Right atrium auricular region (tissue), 2 donors: Measurements from ENCODE around the gene MORN1. TPM values are rescaled to one million over a fixed set of nuclear protein-coding genes. Genes with fewer than 3 reads are reported as not detected.

Experiments
- DNase-seq: peaks from one replicate; pipeline ENCODE4 v3.0.0-alpha.2; 2019; ENCODE audit warnings: low spot score
- H3K27ac ChIP-seq, 2 donors: fragments of 200-600 bp; sonication (generic); 1 replicate in 1 of 2; 2 replicates in 1 of 2; pipeline ENCODE4 v1.5.1; 2016 to 2019
- H3K27me3 ChIP-seq, 2 donors: fragments of 200-600 bp; sonication (generic); one replicate each; pipeline versions ENCODE4 v1.5.1 to v1.6.0; 2017 to 2019
- H3K36me3 ChIP-seq: fragments of 200-600 bp; sonication (generic); one replicate; pipeline ENCODE4 v1.5.1; 2016
- H3K4me1 ChIP-seq, 2 donors: fragments of 200-600 bp; sonication (generic); one replicate each; pipeline versions ENCODE4 v1.5.1 to v1.6.0; 2017 to 2019
- H3K4me3 ChIP-seq, 2 donors: fragments of 200-600 bp; sonication (generic); 1 replicate in 1 of 2; 2 replicates in 1 of 2; pipeline ENCODE4 v1.5.1; 2017 to 2019; ENCODE audit warnings: mild to moderate bottlenecking in 1 of 2, moderate library complexity in 1 of 2
- H3K9me3 ChIP-seq, 2 donors: fragments of 200-600 bp; sonication (generic); one replicate each; pipeline ENCODE4 v1.5.1; 2019
- CTCF ChIP-seq, 2 donors: fragments of 200-600 bp; sonication (generic); IDR thresholded peaks; one replicate each; pipeline ENCODE4 v1.5.1; 2019; ENCODE audit warnings: antibody characterized with exemption in 2 of 2
- total RNA-seq, 2 donors: library from RNA; depleted of rRNA; stranded (reverse); fragments of >200 nt; gene quantifications; one replicate each; pipeline ENCODE4 v1.1.0, GENCODE V29; 2016

Gene MORN1
- total RNA-seq, 2 donors from 2014 or later, result 2.2 to 3.8 TPM

- Histone ChIP-seq H3K27ac (no peak overlapping the region), H3K4me3 (no peak overlapping the region), H3K4me1 (peaks cover 0 to 39% of the 10 kb centered on the region in 2 donors), H3K27me3 (no peaks in the 10 kb centered on the region), H3K9me3 (no peaks in the 10 kb centered on the region), H3K36me3 (peaks cover 36% of the 10 kb centered on the region)
- no peak for DNase-seq
- no peak for TF ChIP-seq CTCF (IDR thresholded peaks at IDR 0.05)
These were observed 2.9 kb upstream of the MORN1 start for GRCh38 chr1:2394220-2394619.

- H3K4me3 ChIP-seq, result no peak overlapping the region
These were observed 2.1 kb upstream of the MORN1 start for GRCh38 chr1:2393471-2393877.

GRCh38 chr1:2392686-2393085, 1.3 kb upstream of the MORN1 start:
- Histone ChIP-seq H3K9me3 (no peaks in the 10 kb centered on the region), H3K4me3 (peak overlapping the region in 1 of 2 donors; percentile 90), H3K4me1 (peaks cover 0 to 39% of the 10 kb centered on the region in 2 donors), H3K36me3 (peaks cover 22% of the 10 kb centered on the region), H3K27ac (peak overlapping the region in 1 of 2 donors; percentile 80), H3K27me3 (no peaks in the 10 kb centered on the region)
- no peak for TF ChIP-seq CTCF (IDR thresholded peaks at IDR 0.05)
- DNase-seq, result no peak

More at GRCh38 chr1:2393471-2393877, 2.1 kb upstream of the MORN1 start:
- peaks cover 28% of the 10 kb centered on the region for H3K36me3 ChIP-seq
- H3K4me1 ChIP-seq, result peaks cover 0 to 39% of the 10 kb centered on the region in 2 donors
- H3K9me3 ChIP-seq, result no peaks in the 10 kb centered on the region
- no peaks in the 10 kb centered on the region for H3K27me3 ChIP-seq
- no peak overlapping the region for H3K27ac ChIP-seq
- TF ChIP-seq CTCF (IDR thresholded peaks at IDR 0.05), result no peak
- DNase-seq, result no peak

- Histone ChIP-seq H3K4me1 (peaks cover 0 to 39% of the 10 kb centered on the region in 2 donors), H3K27ac (peak overlapping the region; percentile 71 to 80), H3K4me3 (peak overlapping the region; percentile 72 to 90), H3K9me3 (no peaks in the 10 kb centered on the region), H3K36me3 (peaks cover 15% of the 10 kb centered on the region), H3K27me3 (no peaks in the 10 kb centered on the region)
- no peak for TF ChIP-seq CTCF (IDR thresholded peaks at IDR 0.05)
- no peak for DNase-seq
These were observed 666 bp upstream of the MORN1 start for GRCh38 chr1:2391931-2392509.

GRCh38 chr1:2389644-2390043, 1.7 kb downstream of the MORN1 start:
- no peak overlapping the region for H3K27ac ChIP-seq
- DNase-seq, result no peak
- no peak for TF ChIP-seq CTCF (IDR thresholded peaks at IDR 0.05)

More at GRCh38 chr1:2389644-2390043, 1.7 kb downstream of the MORN1 start:
- Histone ChIP-seq H3K36me3 (no peaks in the 10 kb centered on the region), H3K9me3 (no peaks in the 10 kb centered on the region), H3K27me3 (no peaks in the 10 kb centered on the region), H3K4me3 (no peak overlapping the region), H3K4me1 (peaks cover 0 to 36% of the 10 kb centered on the region in 2 donors)
